Pancreas (tissue), 10 donors: ENCODE measurements around the gene TRIM9. TPM values are rescaled to one million over a fixed set of nuclear protein-coding genes. Genes with fewer than 3 reads are reported as not detected.

ENCODE experiments used
- ATAC-seq, 4 donors: fragments of 200-7000 bp; cut with Tn5 transposase; one replicate each; pipeline versions ENCODE4 v1.8.0 to v1.9.1; 2020; ENCODE audit warnings: mild to moderate bottlenecking in 4 of 4, moderate library complexity in 4 of 4
- DNase-seq, 6 donors: peaks; one replicate each; pipeline ENCODE4 v3.0.0-alpha.2; 2020
- FAIRE-seq: peaks from 2 replicates; lab custom pipeline; 2012; peaks lifted over from hg19 to GRCh38; lab: Jason Lieb, UNC
- H3K27ac ChIP-seq, 4 donors: fragments of 200-600 bp; sonication (generic); 1 replicate in 3 of 4; 2 replicates in 1 of 4; pipeline versions ENCODE4 v1.5.0 to v1.8.0; 2020
- H3K27me3 ChIP-seq, 4 donors: fragments of 200-600 bp; one replicate each; pipeline ENCODE4 v1.8.0; 2021
- H3K36me3 ChIP-seq, 3 donors: fragments of 200-600 bp; sonication (generic) in 1 of 3; one replicate each; pipeline versions ENCODE4 v1.5.0 to v1.8.0; 2020 to 2021
- H3K4me1 ChIP-seq, 3 donors: fragments of 200-600 bp; one replicate each; pipeline ENCODE4 v1.8.0; 2021
- H3K4me3 ChIP-seq, 4 donors: fragments of 200-600 bp; sonication (generic) in 2 of 4; one replicate each; pipeline versions ENCODE4 v1.5.0 to v1.8.0; 2020 to 2021
- H3K9me3 ChIP-seq, 4 donors: fragments of 200-600 bp; one replicate each; pipeline ENCODE4 v1.8.0; 2021
- WGBS, 2 donors: extraction: QIAGEN DNeasy Blood & Tissue Kit; methylation state at CpG; one replicate each; pipeline ENCODE4 v1.1.7; 2013; 5-methylcytosine and 5-hydroxymethylcytosine counted together
- intact Hi-C, 3 donors: fragments of 100-400 bp; cut with DNase I; formaldehyde crosslinking; loops; one replicate each; pipeline versions ENCODE4 v1.11.1 to v1.14.2; 2022
- polyA plus RNA-seq, 2 donors: library from polyadenylated mRNA; stranded (reverse); fragments of 200-250 nt; gene quantifications; one replicate each; pipeline ENCODE4 v1.2.3, GENCODE V29; 2013
- total RNA-seq, 6 donors: library from RNA; stranded (reverse); fragmentation: NEBNext Ultra II Directional in 4 of 6; extraction: Animal tissue kit (Norgen Biotek cat#: 25700) in 4 of 6; gene quantifications; one replicate each; pipeline versions ENCODE4 v1.2.1 to v1.2.4, GENCODE V29; 2021 to 2023
- TF ChIP-seq, protein P1 (sequence below), 4 donors: fragments of 200-600 bp; sonication (generic) in 3 of 4; IDR thresholded peaks; one replicate each; pipeline versions ENCODE4 v1.5.0 to v1.8.0; 2021; ENCODE audit warnings: antibody characterized with exemption in 4 of 4
- donor health status: healthy with polysubstance abuse.
- donor health status: DM: no; HTN: no; CAD: no; lungs with moderate emphysema.
- donor health status: DM: no; HTN: no; CAD: no.
- donor health status: control.
- donor health status: control.
- donor health status: Bipolar disorder and iron deficiency.
- donor health status: DM: yes; HTN: yes; CAD: no.
- donor health status: DM: no; HTN: no; CAD: no.
- donor health status: DM: no; HTN: no; CAD: no.
- donor health status: DM: yes; HTN: yes; CAD: no.

TRIM9 gene
- total and polyA plus RNA-seq, 8 donors: 0.25 to 3.4 (median 0.79) TPM

DNA sequence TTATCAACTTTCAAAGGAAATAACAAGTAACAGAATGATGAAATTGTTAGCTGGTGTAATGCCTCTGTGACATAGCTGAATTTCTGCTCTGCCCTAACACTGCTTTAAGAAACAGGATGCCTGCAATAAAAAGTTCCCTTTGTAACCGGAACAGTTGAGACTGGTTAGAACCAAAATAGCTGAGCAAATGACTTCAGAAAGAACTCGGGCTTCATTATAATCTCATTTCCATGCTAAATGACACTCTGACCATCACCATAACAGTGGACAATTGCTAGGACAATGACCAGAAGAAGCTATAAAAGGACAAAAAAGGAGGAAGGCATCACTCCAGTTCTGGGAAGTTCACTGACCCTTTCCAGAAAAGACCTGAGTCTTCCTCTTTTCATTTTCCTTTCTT lies 127.1 kb downstream of the TRIM9 start:
- ATAC-seq: peak in 1 of 4 donors; percentile 51
- 66 to 75% methylated on average over 2 of the region's 2 CpGs for WGBS, 2 donors
- Histone ChIP-seq H3K36me3 (no peaks in the 10 kb centered on the region), H3K27ac (no peak overlapping the region), H3K4me1 (peaks cover 0 to 6% (median 3%) of the 10 kb centered on the region in 3 donors), H3K27me3 (no peaks in the 10 kb centered on the region), H3K4me3 (no peak overlapping the region), H3K9me3 (no peaks in the 10 kb centered on the region)
- intact Hi-C loops: no loop called here
- FAIRE-seq: no peak
- TF ChIP-seq, protein P1, sequence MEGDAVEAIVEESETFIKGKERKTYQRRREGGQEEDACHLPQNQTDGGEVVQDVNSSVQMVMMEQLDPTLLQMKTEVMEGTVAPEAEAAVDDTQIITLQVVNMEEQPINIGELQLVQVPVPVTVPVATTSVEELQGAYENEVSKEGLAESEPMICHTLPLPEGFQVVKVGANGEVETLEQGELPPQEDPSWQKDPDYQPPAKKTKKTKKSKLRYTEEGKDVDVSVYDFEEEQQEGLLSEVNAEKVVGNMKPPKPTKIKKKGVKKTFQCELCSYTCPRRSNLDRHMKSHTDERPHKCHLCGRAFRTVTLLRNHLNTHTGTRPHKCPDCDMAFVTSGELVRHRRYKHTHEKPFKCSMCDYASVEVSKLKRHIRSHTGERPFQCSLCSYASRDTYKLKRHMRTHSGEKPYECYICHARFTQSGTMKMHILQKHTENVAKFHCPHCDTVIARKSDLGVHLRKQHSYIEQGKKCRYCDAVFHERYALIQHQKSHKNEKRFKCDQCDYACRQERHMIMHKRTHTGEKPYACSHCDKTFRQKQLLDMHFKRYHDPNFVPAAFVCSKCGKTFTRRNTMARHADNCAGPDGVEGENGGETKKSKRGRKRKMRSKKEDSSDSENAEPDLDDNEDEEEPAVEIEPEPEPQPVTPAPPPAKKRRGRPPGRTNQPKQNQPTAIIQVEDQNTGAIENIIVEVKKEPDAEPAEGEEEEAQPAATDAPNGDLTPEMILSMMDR (IDR thresholded peaks at IDR 0.05): no peak
- no peak for DNase-seq

DNA sequence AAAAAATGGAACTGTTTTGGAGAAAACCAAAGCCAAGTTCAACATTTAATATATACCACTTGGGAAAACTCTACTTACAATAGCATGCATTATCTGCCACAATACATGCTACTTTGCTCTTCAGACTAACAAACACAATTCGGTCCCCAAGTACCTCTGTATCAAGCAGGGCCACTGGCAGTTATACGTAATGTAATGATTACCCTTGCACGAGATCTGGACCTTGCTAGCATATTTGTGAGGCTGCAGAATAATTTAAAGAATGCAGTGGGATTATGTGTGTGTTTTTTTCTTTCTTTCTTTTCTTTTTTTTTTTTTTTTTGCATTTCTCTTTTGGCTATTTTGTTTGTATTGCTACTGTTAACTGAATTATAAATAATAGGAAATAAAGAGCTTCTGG lies 127.8 kb downstream of the TRIM9 start:
- WGBS, 2 donors: 45 to 55% methylated on average over 3 of the region's 3 CpGs
- H3K4me3 ChIP-seq: no peak overlapping the region

DNA sequence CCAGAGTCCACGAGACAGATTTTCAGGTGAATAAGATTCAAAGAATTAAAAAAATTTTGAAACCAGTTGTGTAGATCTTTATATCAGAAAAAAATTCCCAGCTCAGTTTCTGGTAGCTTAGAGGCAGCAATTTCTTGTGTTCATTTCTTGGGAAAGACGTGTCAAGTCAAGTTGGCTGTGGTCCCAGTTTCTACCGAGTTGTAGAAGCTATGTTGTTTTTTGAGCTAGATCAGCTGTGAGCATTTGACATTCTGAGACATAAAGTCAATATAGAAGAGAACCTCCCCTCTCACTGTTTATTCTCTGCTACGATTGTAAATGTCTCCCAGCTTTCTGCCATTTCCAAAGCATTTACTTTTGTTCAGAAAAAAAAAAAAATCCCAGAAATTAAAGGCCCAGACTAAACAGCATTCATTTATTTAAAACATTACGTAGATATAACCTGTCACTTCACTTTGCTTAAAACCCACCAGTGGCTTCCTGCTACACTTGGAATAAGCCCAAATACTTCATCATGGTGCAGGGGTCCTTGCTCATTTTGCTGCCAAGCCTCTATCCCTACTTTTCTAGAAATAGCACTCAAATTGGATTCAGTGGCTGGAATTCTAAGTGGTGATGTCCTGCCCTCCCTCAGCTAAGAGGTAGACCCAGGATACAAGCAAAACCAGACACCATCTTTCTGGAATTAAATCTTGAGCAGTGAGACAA lies 130.1 kb downstream of the TRIM9 start:
- FAIRE-seq (peak; percentile 34), ATAC-seq (peak; percentile 78 to 89 (median 83)), DNase-seq (peak in 4 of 6 donors; percentile 62 to 89 (median 75))
- Histone ChIP-seq H3K9me3 (no peaks in the 10 kb centered on the region), H3K27me3 (no peaks in the 10 kb centered on the region), H3K27ac (peak overlapping the region in 2 of 4 donors; percentile 63 to 66), H3K4me3 (no peak overlapping the region), H3K36me3 (no peaks in the 10 kb centered on the region), H3K4me1 (peaks cover 0 to 6% (median 6%) of the 10 kb centered on the region in 3 donors)
- TF ChIP-seq, protein P1 (IDR thresholded peaks at IDR 0.05): no peak
- intact Hi-C loops: no loop called here
- 11 to 13% methylated on average over 5 of the region's 5 CpGs for WGBS, 2 donors

More for the DNA sequence above, 127.8 kb downstream of the TRIM9 start:
- no peak overlapping the region for H3K27ac ChIP-seq
- DNase-seq: no peak
- TF ChIP-seq, protein P1 (IDR thresholded peaks at IDR 0.05): no peak
- ATAC-seq: no peak
- H3K4me1 ChIP-seq: peaks cover 0 to 6% (median 4%) of the 10 kb centered on the region in 3 donors
- intact Hi-C loops: no loop called here
- H3K27me3 ChIP-seq: no peaks in the 10 kb centered on the region
- no peaks in the 10 kb centered on the region for H3K9me3 ChIP-seq
- H3K36me3 ChIP-seq: no peaks in the 10 kb centered on the region
- FAIRE-seq: no peak

DNA sequence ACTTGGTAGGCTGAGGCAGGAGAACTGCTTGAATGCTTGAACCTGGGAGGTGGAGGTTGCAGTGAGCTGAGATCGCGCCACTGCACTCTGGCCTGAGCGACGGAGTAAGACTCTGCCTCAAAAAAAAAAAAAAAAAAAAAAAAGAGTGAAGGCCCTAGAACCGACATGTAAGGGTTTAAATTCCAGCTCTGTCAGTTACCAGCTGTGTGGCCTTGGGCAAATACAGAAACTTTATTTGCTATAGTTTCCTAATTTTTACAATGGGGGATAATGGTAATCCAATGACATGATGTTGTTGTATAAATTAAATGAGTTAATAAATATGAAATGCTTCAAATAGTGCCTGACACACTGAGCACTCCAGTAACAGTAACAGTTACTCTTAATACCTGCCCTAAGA lies 131.0 kb downstream of the TRIM9 start:
- Histone ChIP-seq H3K27me3 (no peaks in the 10 kb centered on the region), H3K36me3 (no peaks in the 10 kb centered on the region), H3K27ac (peak overlapping the region in 2 of 4 donors; percentile 63 to 66), H3K4me3 (no peak overlapping the region), H3K4me1 (peaks cover 0 to 6% (median 6%) of the 10 kb centered on the region in 3 donors), H3K9me3 (no peaks in the 10 kb centered on the region)
- TF ChIP-seq, protein P1 (IDR thresholded peaks at IDR 0.05): no peak
- intact Hi-C loops: no loop called here
- ATAC-seq: no peak
- DNase-seq: no peak
- 89 to 91% methylated on average over 5 of the region's 5 CpGs for WGBS, 2 donors
- FAIRE-seq: no peak
